ENCODE results near the gene CCT6B. TPM values are rescaled to one million over a fixed set of nuclear protein-coding genes. Genes with fewer than 3 reads are reported as not detected.

CCT6B gene
- total and polyA plus RNA-seq, 2 of the 13 experiments (the other 11 are each of a cell fraction or from before 2014, with no cell fraction given) = 0.41 to 1.4 TPM

DNA sequence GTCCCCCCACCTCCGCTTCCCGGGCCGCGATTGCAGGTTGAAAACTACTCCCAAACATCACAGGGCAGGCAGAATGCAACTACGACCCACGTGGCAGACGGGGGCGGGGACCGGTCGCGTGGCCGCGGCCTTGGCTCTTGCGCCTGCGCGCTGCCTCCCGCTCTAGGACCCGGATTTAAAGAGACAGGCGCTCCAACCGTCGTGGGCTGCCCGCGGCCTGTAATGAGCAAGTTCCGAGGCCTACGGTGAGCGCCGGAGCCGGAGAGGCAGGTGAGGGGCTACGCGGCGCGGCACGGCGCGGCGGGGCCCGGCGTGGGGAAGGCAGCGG is 19.1 kb upstream of the CCT6B start, which contains the start of gene LIG3 (continued):
- TF ChIP-seq NCOR1 (IDR thresholded peaks at IDR 0.05; ENCODE audit: borderline replicate concordance, low read length) (no peak), ZNF674 (CRISPR knock-in tag; IDR thresholded peaks at IDR 0.05; ENCODE audit: low read depth) (no peak), ZBTB46 (CRISPR knock-in tag; IDR thresholded peaks at IDR 0.05; ENCODE audit: borderline replicate concordance) (no peak), DBP (CRISPR knock-in tag; IDR thresholded peaks at IDR 0.05; ENCODE audit: not compliant biosample characterization) (no peak), ARID3A (IDR thresholded peaks at IDR 0.05; ENCODE audit: low read depth, low read length) (no peak), ARNT2 (CRISPR knock-in tag; IDR thresholded peaks at IDR 0.05; ENCODE audit: low read depth) (peak; percentile 69; the same call in 1 of the 2 replicates), TOE1 (CRISPR knock-in tag; IDR thresholded peaks at IDR 0.05) (no peak; the same call in 1 of the 2 replicates), FOSL2 (CRISPR knock-in tag; IDR thresholded peaks at IDR 0.05) (peak; percentile 56; the same call in 1 of the 2 replicates), ZBTB37 (CRISPR knock-in tag; IDR thresholded peaks at IDR 0.05) (no peak), ZNF784 (CRISPR knock-in tag; IDR thresholded peaks at IDR 0.05; ENCODE audit: borderline replicate concordance) (no peak), ZNF335 (CRISPR knock-in tag; IDR thresholded peaks at IDR 0.05) (0 out of 2 replicates have a peak, but pooled peaks have one; percentile 35), HNRNPUL1 (IDR thresholded peaks at IDR 0.05; ENCODE audit: low read depth, low read length) (no peak), CREM (IDR thresholded peaks at IDR 0.05) (no peak), CREM (CRISPR knock-in tag; IDR thresholded peaks at IDR 0.05) (no peak)
- TF ChIP-seq, protein P1, sequence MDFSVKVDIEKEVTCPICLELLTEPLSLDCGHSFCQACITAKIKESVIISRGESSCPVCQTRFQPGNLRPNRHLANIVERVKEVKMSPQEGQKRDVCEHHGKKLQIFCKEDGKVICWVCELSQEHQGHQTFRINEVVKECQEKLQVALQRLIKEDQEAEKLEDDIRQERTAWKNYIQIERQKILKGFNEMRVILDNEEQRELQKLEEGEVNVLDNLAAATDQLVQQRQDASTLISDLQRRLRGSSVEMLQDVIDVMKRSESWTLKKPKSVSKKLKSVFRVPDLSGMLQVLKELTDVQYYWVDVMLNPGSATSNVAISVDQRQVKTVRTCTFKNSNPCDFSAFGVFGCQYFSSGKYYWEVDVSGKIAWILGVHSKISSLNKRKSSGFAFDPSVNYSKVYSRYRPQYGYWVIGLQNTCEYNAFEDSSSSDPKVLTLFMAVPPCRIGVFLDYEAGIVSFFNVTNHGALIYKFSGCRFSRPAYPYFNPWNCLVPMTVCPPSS (IDR thresholded peaks at IDR 0.05) = no peak
- TF ChIP-seq, protein P2, sequence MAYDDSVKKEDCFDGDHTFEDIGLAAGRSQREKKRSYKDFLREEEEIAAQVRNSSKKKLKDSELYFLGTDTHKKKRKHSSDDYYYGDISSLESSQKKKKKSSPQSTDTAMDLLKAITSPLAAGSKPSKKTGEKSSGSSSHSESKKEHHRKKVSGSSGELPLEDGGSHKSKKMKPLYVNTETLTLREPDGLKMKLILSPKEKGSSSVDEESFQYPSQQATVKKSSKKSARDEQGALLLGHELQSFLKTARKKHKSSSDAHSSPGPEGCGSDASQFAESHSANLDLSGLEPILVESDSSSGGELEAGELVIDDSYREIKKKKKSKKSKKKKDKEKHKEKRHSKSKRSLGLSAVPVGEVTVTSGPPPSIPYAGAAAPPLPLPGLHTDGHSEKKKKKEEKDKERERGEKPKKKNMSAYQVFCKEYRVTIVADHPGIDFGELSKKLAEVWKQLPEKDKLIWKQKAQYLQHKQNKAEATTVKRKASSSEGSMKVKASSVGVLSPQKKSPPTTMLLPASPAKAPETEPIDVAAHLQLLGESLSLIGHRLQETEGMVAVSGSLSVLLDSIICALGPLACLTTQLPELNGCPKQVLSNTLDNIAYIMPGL (CRISPR knock-in tag; IDR thresholded peaks at IDR 0.05; ENCODE audit: borderline replicate concordance in 1 of 2, low read depth in 1 of 2) = peak in 1 of 2 experiments; percentile 26; a peak in 1 of 4 replicates
- TF ChIP-seq, protein P3, sequence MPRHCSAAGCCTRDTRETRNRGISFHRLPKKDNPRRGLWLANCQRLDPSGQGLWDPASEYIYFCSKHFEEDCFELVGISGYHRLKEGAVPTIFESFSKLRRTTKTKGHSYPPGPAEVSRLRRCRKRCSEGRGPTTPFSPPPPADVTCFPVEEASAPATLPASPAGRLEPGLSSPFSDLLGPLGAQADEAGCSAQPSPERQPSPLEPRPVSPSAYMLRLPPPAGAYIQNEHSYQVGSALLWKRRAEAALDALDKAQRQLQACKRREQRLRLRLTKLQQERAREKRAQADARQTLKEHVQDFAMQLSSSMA (CRISPR knock-in tag; IDR thresholded peaks at IDR 0.05) = 0 out of 2 replicates have a peak, but pooled peaks have one; percentile 39
- TF ChIP-seq, protein P4, sequence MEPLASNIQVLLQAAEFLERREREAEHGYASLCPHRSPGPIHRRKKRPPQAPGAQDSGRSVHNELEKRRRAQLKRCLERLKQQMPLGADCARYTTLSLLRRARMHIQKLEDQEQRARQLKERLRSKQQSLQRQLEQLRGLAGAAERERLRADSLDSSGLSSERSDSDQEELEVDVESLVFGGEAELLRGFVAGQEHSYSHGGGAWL (CRISPR knock-in tag; IDR thresholded peaks at IDR 0.05) = peak; percentile 93
